T-cell (primary cell): Measurements from ENCODE around the gene KCTD6. TPM values are rescaled to one million over a fixed set of nuclear protein-coding genes. Genes with fewer than 3 reads are reported as not detected.
"Not testable (repeated sequence)": the region's sequence is repeated elsewhere in the genome, so short reads cannot be mapped to it uniquely, and the experiment has no call there.

ENCODE experiments used
- ATAC-seq, 4 experiments: fragments of 200-7000 bp in 3 of 4; fragments of 150-1000 bp in 1 of 4; cut with Tn5 transposase; replicated peaks in 1 of 4; 1 replicate in 3 of 4; 2 replicates in 1 of 4; pipeline ENCODE4 v1.10.0; 2021; ENCODE audit warnings: moderate library complexity in 3 of 4, mild to moderate bottlenecking in 2 of 4, moderate number of reproducible peaks in 1 of 4
- CTCF ChIA-PET, 2 donors: fragments of 300-600 bp; sonication (Branson Sonifier 250); formaldehyde crosslinking; loops; one replicate each; lab custom pipeline; 2022; ENCODE audit warnings: antibody characterized with exemption in 2 of 2; lab: Charles Lee
- POLR2A ChIA-PET, 2 donors: fragments of 300-600 bp; sonication (Branson Sonifier 250); formaldehyde crosslinking; loops; one replicate each; lab custom pipeline; 2022; ENCODE audit warnings: antibody characterized with exemption in 2 of 2; lab: Charles Lee
- DNase-seq, 35 experiments: peaks; one replicate each; pipeline versions ENCODE4 v3.0.0 to v3.0.0-alpha.2; 2013 to 2023
- H3K27ac ChIP-seq: one replicate; pipeline ENCODE4 v1.5.1; 2013; ENCODE audit warnings: low read length
- H3K27me3 ChIP-seq, 2 experiments: replicated peaks in 1 of 2; 1 replicate in 1 of 2; 2 replicates in 1 of 2; pipeline versions ENCODE4 v1.6.1 to v1.7.0; 2013; ENCODE audit warnings: low read length in 1 of 2, mixed read lengths in 1 of 2; ENCODE audit not compliant: control insufficient read depth in 2 of 2, insufficient read depth in 2 of 2; ENCODE audit errors: extremely low read depth in 1 of 2
- H3K36me3 ChIP-seq, 2 donors: 1 replicate in 1 of 2; 2 replicates in 1 of 2; pipeline versions ENCODE4 v1.6.1 to v1.7.0; 2013; ENCODE audit warnings: low read length in 1 of 2; ENCODE audit not compliant: control insufficient read depth in 2 of 2, insufficient read depth in 1 of 2; ENCODE audit errors: extremely low read depth in 1 of 2
- H3K4me1 ChIP-seq, 2 experiments: 1 replicate in 1 of 2; 2 replicates in 1 of 2; pipeline versions ENCODE4 v1.6.1 to v1.7.0; 2013; ENCODE audit warnings: low read length in 2 of 2, mixed read lengths in 1 of 2; ENCODE audit not compliant: insufficient read depth in 2 of 2, control insufficient read depth in 1 of 2; ENCODE audit errors: extremely low read depth in 1 of 2
- H3K4me3 ChIP-seq, 2 donors: 1 replicate in 1 of 2; 2 replicates in 1 of 2; pipeline versions ENCODE4 v1.5.1 to v1.7.0; 2013; ENCODE audit warnings: mild to moderate bottlenecking in 2 of 2, low read length in 1 of 2, moderate library complexity in 1 of 2; ENCODE audit not compliant: control insufficient read depth in 1 of 2; ENCODE audit errors: extremely low read depth in 1 of 2
- H3K9me3 ChIP-seq: 2 replicates; pipeline ENCODE4 v1.7.0; 2013
- H3K27ac Mint-ChIP-seq, 2 donors: one replicate each; pipeline ENCODE4 v1.8.0; 2020 to 2021; ENCODE audit warnings: mild to moderate bottlenecking in 2 of 2, mixed read lengths in 2 of 2
- H3K27me3 Mint-ChIP-seq, 2 donors: one replicate each; pipeline ENCODE4 v1.8.0; 2021 to 2022; ENCODE audit warnings: mixed read lengths in 2 of 2
- H3K36me3 Mint-ChIP-seq: one replicate; pipeline ENCODE4 v1.8.0; 2021; ENCODE audit warnings: mixed read lengths
- H3K4me1 Mint-ChIP-seq, 3 donors: one replicate each; pipeline ENCODE4 v1.8.0; 2020 to 2022; ENCODE audit warnings: mixed read lengths in 3 of 3, mild to moderate bottlenecking in 1 of 3
- H3K4me3 Mint-ChIP-seq, 3 donors: one replicate each; pipeline ENCODE4 v1.8.0; 2020 to 2022; ENCODE audit warnings: mild to moderate bottlenecking in 3 of 3, mixed read lengths in 3 of 3, moderate library complexity in 3 of 3
- H3K9me3 Mint-ChIP-seq, 3 donors: one replicate each; pipeline ENCODE4 v1.8.0; 2020 to 2022; ENCODE audit warnings: mixed read lengths in 3 of 3
- WGBS: methylation state at CpG from one replicate; pipeline ENCODE4 v1.1.5; 2013; ENCODE audit warnings: missing lambda C conversion rate; ENCODE audit not compliant: insufficient coverage; 5-methylcytosine and 5-hydroxymethylcytosine counted together
- total RNA-seq, 35 experiments: library from RNA in 6 of 35; stranded (reverse) in 6 of 35; fragments of 120-200 nt in 1 of 35; gene quantifications; one replicate each; pipeline versions ENCODE4 v1.2.1 to v1.2.4 and lab custom pipeline; 2013 to 2026

Gene KCTD6
- total RNA-seq, 5 donors from 2014 or later (not counting 1 experiment from before 2014, with no cell fraction given), result 6.6 to 9.4 (median 7.8) TPM

DNA sequence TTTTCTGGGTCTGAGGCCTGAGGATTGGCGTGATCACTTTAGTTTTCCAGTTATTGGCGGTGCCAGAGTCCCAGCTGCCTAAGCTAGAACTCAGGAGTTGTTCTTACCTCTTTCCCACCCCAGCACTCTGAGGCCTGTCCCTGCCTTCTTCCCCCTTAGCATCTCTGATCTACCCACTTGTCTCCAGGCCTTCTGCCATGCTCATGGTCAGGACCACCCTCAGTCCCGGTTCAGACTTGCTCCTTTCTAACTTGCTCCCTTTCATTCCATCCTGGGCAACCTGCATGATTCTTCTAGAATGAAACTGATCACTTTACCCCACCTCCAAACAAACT, 29.4 kb downstream of the KCTD6 start:
- no peaks in the 10 kb centered on the region for H3K4me1 ChIP-seq
- POLR2A ChIA-PET, result no interaction called here
- H3K27ac ChIP-seq, result no peak overlapping the region
- H3K36me3 ChIP-seq, result no peaks in the 10 kb centered on the region
- no peaks in the 10 kb centered on the region for H3K36me3 Mint-ChIP-seq
- H3K27me3 Mint-ChIP-seq, result no peaks in the 10 kb centered on the region
- H3K4me3 Mint-ChIP-seq, result no peak overlapping the region
- H3K4me3 ChIP-seq, result no peak overlapping the region
- H3K4me1 Mint-ChIP-seq, result no peaks in the 10 kb centered on the region
- H3K27me3 ChIP-seq, result peaks cover 0 to 2% of the 10 kb centered on the region in 2 experiments
- no peak for DNase-seq
- WGBS, result 90% methylated on average over 3 of the region's 3 CpGs
- H3K27ac Mint-ChIP-seq, result no peak overlapping the region
- no peaks in the 10 kb centered on the region for H3K9me3 ChIP-seq
- no peak for ATAC-seq
- CTCF ChIA-PET, result no interaction called here
- H3K9me3 Mint-ChIP-seq, result no peaks in the 10 kb centered on the region

DNA sequence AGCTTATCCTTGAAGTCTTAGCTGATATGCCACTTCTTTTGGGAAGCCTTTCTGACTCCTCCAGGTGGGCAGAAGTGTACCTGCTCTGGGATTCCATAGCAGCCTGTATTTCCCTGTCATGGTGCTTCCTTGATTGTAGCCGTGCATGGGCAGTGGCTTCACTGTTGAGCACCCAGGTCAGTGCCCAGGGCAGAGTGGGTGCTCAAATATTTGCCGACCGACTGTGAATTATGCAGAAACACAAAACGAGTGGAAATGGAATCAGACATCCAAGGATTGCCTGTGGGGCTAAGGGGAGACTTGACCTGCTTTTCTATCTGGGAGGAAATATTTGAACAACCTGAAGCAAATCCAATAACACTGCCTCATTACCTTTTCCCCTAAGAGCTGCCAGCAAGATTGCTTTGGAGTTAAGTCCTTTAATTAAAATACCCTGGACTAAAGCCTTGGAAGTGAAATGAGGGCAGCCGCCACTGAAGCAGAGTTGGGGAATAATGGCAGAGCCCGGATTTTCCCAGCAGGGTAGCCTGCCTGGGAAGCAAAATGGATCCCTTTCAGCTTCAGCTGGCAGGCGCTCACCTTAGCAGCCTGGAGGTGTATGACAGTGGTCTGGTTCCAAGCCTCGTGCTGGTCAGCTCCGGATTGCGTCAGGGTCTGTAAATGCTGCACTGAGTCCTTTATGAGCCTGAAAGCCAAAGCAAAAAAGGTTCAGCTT, 30.2 kb downstream of the KCTD6 start:
- no peaks in the 10 kb centered on the region for H3K9me3 ChIP-seq
- ChIA-PET POLR2A (no interaction called here), CTCF (no interaction called here)
- H3K27ac ChIP-seq, result no peak overlapping the region
- no peaks in the 10 kb centered on the region for H3K9me3 Mint-ChIP-seq
- H3K36me3 Mint-ChIP-seq, result no peaks in the 10 kb centered on the region
- no peaks in the 10 kb centered on the region for H3K4me1 Mint-ChIP-seq
- H3K4me1 ChIP-seq, result no peaks in the 10 kb centered on the region
- H3K27me3 Mint-ChIP-seq, result no peaks in the 10 kb centered on the region
- H3K27ac Mint-ChIP-seq, result no peak overlapping the region
- no peak for DNase-seq
- ATAC-seq, result no peak
- no peak overlapping the region for H3K4me3 ChIP-seq
- H3K36me3 ChIP-seq, result no peaks in the 10 kb centered on the region
- H3K27me3 ChIP-seq, result peaks cover 0 to 4% of the 10 kb centered on the region in 2 experiments
- no peak overlapping the region for H3K4me3 Mint-ChIP-seq
- WGBS, result 88% methylated on average over 6 of the region's 10 CpGs

DNA sequence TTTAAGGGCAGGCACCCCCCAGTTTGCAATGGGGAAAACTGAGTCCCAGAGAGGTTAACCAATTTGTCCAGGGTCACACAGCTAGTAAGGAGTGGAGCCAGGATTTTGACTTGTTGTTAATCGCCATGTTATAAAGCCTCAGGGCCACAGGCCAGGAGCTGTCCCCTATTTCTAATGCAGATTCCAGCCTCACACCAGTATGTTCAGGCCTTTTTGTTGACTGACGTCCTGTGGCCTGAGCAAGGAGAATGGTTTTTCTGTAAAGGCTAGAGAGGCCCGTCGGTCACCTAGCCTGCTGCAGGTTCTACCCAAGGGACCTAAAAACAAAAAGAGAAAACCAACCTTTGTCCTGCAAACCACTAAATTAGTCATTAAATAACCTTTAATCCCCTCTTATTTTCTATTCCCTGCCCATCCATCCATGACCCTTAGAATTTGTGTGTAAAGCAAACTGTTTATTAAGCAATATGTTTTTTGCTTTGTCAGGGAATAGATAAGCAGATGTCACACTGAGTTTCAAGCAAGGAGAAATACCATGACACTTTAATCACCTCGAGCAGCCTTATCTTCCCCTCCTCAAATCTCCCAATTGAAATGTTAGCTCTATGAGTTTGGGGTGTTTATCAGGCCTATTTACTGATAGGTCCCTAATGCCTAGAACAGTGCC, 31.0 kb downstream of the KCTD6 start:
- Histone ChIP-seq H3K4me3 (no peak overlapping the region), H3K27me3 (peaks cover 0 to 4% of the 10 kb centered on the region in 2 experiments), H3K9me3 (no peaks in the 10 kb centered on the region), H3K36me3 (peaks cover 0 to 2% of the 10 kb centered on the region in 2 donors), H3K4me1 (no peaks in the 10 kb centered on the region), H3K27ac (no peak overlapping the region)
- POLR2A ChIA-PET, result no interaction called here
- H3K9me3 Mint-ChIP-seq, result no peaks in the 10 kb centered on the region
- no peak for DNase-seq
- H3K4me3 Mint-ChIP-seq, result no peak overlapping the region
- H3K36me3 Mint-ChIP-seq, result no peaks in the 10 kb centered on the region
- CTCF ChIA-PET, result no interaction called here
- H3K27ac Mint-ChIP-seq, result no peak overlapping the region
- H3K4me1 Mint-ChIP-seq, result no peaks in the 10 kb centered on the region
- WGBS, result 100% methylated on average over 1 of the region's 5 CpGs
- no peaks in the 10 kb centered on the region for H3K27me3 Mint-ChIP-seq
- ATAC-seq, result no peak

DNA sequence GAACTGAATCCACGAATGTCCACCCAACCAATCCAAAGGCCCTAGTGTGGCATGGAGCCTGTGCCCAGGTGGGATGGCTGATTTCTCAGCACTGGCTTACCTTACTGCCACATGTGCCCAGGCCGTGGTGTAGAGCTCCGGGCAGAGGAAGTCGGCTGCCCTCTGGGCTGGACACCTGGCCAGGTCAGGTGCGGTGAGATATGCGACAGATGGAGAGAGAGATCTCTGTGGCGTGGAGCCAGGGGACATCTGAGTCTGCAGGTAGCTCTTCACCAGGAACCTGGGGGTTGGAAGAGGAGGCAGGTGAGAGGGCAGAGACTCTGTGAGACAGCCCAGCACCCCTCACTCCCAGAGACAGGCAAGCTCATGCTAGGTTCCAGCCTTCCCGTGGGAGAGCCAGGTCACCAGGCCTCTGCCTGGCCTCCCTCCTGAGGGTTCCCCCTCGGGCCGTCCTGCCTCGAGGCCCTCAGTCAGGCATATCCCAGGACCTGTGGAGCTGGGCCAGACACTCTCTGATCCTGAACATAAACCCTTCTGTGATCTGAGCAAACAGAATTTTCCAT, 32.5 kb downstream of the KCTD6 start:
- Histone ChIP-seq H3K9me3 (no peaks in the 10 kb centered on the region), H3K4me1 (no peaks in the 10 kb centered on the region), H3K4me3 (no peak overlapping the region), H3K27ac (no peak overlapping the region), H3K27me3 (peaks cover 0 to 4% of the 10 kb centered on the region in 2 experiments), H3K36me3 (peaks cover 0 to 2% of the 10 kb centered on the region in 2 donors)
- no peak overlapping the region for H3K4me3 Mint-ChIP-seq
- H3K27ac Mint-ChIP-seq, result no peak overlapping the region
- no peaks in the 10 kb centered on the region for H3K36me3 Mint-ChIP-seq
- H3K27me3 Mint-ChIP-seq, result no peaks in the 10 kb centered on the region
- no peaks in the 10 kb centered on the region for H3K4me1 Mint-ChIP-seq
- no peaks in the 10 kb centered on the region for H3K9me3 Mint-ChIP-seq
- DNase-seq, result no peak
- CTCF ChIA-PET, result no interaction called here
- POLR2A ChIA-PET, result no interaction called here
- ATAC-seq, result no peak
- 90% methylated on average over 6 of the region's 11 CpGs for WGBS

DNA sequence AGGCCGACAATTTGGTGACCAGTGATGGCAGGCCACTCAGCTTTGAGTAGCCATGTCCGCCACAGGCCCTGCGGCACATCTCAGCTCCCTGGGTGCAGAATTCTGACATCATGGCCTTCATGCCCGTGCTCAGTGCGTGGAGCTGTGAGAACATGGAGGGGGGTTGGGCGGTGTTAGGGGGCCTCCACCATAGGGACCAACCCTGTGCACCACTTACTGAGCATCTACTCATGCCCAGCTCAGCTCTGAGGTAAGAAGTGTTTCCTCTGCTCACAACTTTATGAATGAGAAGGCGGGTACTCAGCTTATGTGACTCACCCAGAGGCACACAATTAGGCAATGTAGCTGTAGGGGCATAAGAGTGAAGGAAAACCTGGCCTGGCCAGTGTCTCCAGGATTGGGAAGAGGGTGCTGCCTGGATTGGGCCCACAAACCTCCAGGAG, 34.6 kb downstream of the KCTD6 start:
- no peak for ATAC-seq
- Histone ChIP-seq H3K27me3 (peaks cover 0 to 4% of the 10 kb centered on the region in 2 experiments), H3K4me3 (no peak overlapping the region), H3K27ac (no peak overlapping the region), H3K4me1 (no peaks in the 10 kb centered on the region), H3K36me3 (peaks cover 0 to 2% of the 10 kb centered on the region in 2 donors), H3K9me3 (no peaks in the 10 kb centered on the region)
- ChIA-PET POLR2A (no interaction called here), CTCF (interaction anchor here in 1 of 2 donors (0.7 kb wide), 1 partner anchor 12 kb away, joined by 5 read pairs; no protein-coding TSS in a partner anchor)
- Mint-ChIP-seq H3K9me3 (no peaks in the 10 kb centered on the region), H3K4me3 (no peak overlapping the region), H3K27me3 (no peaks in the 10 kb centered on the region), H3K27ac (no peak overlapping the region), H3K4me1 (no peaks in the 10 kb centered on the region), H3K36me3 (no peaks in the 10 kb centered on the region)
- WGBS, result 76% methylated on average over 2 of the region's 7 CpGs
- DNase-seq, result no peak

DNA sequence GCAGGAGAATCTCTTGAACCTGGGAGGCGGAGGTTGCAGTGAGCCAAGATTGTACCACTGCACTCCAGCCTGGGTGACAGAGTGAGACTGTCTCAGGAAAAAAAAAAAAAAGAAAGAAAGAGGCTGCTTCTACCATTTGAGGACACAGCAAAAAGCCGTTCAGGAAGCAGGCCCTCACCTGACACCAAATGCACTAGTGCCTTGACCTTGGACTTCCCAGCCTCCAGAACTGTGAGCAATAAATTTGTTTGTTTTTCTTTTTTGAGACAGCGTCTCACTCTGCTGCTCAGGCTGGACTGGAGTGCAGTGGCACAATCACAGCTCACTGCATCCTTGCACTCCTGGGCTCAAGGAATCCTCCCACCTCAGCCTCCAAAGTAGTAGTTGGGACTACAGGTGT, 35.5 kb downstream of the KCTD6 start:
- CTCF ChIA-PET, result interaction anchor here in 1 of 2 donors (0.7 to 0.8 kb wide), 2 partner anchors 11 to 34 kb away, joined by 3 to 5 read pairs; no protein-coding TSS in a partner anchor
- not testable (repeated sequence) for H3K9me3 Mint-ChIP-seq

More for the DNA sequence above, 35.5 kb downstream of the KCTD6 start:
- H3K36me3 ChIP-seq, H3K9me3 ChIP-seq, POLR2A ChIA-PET, H3K27ac ChIP-seq, H3K27me3 Mint-ChIP-seq, ATAC-seq, H3K27me3 ChIP-seq, H3K4me1 ChIP-seq, H3K36me3 Mint-ChIP-seq, H3K27ac Mint-ChIP-seq, DNase-seq, H3K4me3 Mint-ChIP-seq, H3K4me1 Mint-ChIP-seq, H3K4me3 ChIP-seq: not testable (repeated sequence)
- WGBS, result 100% methylated on average over 1 of the region's 3 CpGs
